Subcutaneous adipose tissue (tissue), 4 donors: ENCODE data around the gene MBLAC1. TPM values are rescaled to one million over a fixed set of nuclear protein-coding genes. Genes with fewer than 3 reads are reported as not detected.

Experiments
- total RNA-seq, 4 donors: library from RNA; depleted of rRNA; stranded (reverse); fragments of >200 nt; gene quantifications; one replicate each; pipeline ENCODE4 v1.1.0, GENCODE V29; 2016
- TF ChIP-seq, protein P1 (sequence below): fragments of 450-650 bp; IDR thresholded peaks from one replicate; pipeline ENCODE4 v1.5.1; 2016; ENCODE audit warnings: low read depth, mild to moderate bottlenecking, control low read depth, antibody characterized with exemption, moderate library complexity

MBLAC1 gene
- total RNA-seq, 4 donors from 2014 or later, result 0.66 to 2.7 (median 2.3) TPM

DNA sequence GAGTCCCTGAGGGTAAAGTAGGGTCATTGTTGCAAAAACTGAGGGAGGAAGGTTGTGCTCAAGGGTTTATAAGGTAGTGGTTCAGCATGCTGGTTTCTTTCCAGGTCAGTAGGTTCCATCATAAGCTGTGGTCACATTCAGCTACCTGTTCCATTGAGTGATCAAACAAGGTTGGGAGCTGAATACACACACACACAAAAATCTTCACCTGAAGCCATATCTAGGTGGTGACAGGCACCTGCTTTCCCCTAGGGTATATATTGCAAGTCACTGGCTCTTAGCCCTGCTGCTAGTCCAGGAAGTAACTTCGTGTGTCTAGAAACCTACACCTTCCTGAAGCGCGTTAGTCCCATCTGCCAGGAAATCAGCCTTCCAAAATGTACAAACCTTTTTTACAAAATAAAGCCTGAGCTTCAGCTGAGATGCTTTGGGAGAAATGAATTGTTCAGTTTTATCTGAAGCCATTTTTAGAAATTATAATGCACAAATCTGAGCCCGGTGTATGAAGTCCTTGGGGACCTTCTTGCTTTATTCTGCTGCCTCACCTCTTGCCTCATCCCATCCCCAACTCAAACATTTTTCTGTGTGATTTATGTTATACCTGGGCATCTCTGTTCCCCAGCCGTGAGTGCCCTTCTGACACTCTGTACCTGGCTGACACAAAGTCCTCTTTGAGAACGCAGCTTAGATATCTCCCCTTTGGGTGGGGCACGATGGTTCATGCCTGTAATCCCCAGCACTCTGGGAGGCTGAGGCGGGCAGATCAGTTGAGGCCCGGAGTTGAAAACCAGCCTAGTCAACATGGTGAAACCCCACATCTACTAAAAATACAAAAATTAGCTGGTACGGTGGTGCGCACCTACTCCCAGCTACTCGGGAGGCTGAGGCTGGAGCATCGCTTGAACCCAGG is 11.3 kb downstream of the MBLAC1 start:
- TF ChIP-seq, protein P1, sequence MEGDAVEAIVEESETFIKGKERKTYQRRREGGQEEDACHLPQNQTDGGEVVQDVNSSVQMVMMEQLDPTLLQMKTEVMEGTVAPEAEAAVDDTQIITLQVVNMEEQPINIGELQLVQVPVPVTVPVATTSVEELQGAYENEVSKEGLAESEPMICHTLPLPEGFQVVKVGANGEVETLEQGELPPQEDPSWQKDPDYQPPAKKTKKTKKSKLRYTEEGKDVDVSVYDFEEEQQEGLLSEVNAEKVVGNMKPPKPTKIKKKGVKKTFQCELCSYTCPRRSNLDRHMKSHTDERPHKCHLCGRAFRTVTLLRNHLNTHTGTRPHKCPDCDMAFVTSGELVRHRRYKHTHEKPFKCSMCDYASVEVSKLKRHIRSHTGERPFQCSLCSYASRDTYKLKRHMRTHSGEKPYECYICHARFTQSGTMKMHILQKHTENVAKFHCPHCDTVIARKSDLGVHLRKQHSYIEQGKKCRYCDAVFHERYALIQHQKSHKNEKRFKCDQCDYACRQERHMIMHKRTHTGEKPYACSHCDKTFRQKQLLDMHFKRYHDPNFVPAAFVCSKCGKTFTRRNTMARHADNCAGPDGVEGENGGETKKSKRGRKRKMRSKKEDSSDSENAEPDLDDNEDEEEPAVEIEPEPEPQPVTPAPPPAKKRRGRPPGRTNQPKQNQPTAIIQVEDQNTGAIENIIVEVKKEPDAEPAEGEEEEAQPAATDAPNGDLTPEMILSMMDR, result no peak

DNA sequence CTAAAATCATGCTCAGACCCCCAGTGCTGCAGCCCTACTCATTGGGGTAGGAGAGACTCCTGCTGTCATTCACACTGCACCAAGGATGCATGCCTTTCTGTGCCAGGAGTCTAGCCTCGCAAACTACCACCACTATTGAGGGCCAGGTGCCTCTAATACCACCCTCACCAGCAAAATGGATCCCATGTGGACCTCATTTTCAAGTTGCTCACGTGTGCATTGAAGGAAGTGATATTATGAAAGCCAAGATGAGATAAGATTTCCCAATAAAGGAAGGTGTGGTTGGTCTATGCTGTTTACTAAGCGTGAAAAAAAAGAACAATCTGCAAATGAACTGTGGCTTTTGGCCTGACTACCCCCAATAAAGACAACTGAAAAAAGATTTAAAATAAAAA is 14.8 kb downstream of the MBLAC1 start:
- TF ChIP-seq, protein P1, result no peak

DNA sequence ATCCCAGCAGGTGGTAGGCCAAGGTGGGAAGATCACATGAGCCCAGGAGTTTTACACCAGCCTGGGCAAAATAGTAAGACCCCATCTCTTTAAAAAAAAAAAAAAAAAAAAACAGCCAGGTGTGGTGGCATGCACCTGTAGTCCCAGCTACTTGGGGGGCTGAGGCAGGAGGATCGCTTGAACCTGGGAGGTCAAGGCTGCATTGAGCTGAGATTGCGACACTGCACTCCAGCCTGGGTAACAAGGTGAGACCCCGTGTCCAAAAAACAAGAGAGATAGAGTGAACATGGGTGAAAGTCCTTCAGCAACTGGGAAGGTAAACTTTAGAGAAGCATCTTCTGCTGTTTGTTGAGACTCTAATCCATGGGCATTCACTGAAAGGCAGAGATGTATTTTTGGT is 15.7 kb downstream of the MBLAC1 start:
- TF ChIP-seq, protein P1, result no peak

DNA sequence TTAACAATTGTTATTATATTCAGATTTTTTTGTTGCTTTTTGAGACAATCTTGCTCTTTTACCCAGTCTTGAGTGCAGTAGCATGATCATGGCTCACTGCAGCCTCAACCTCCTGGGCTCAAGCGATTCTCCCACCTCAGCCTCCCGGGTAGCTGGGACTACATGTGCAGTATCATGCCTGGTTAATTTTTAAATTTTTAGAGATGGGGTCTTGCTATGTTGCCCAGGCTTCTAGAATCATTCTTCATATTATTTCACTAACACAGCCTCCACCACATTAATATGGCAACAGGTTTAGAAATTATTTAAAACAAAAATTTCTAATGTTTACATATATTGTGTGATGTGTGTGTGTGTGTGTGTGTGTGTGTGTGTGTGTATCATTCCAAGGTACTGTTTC is 20.5 kb downstream of the MBLAC1 start:
- TF ChIP-seq, protein P1, result no peak

DNA sequence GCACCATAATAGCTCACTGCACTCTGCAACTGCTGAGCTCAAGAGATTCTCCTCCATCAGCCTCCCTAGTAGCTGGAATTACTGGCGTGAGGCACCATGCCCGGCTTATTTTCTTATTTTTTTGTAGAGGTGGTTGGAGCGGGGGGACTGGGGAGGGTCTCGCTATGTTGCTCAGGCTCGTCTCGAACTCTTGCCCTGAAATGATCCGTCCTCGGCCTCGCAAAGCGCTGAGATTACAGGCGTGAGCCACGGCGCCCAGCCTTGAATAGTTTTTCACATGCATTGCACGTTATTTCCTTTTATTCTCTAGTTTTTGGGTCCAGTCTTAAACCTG is 21.4 kb downstream of the MBLAC1 start:
- TF ChIP-seq, protein P1, result no peak

DNA sequence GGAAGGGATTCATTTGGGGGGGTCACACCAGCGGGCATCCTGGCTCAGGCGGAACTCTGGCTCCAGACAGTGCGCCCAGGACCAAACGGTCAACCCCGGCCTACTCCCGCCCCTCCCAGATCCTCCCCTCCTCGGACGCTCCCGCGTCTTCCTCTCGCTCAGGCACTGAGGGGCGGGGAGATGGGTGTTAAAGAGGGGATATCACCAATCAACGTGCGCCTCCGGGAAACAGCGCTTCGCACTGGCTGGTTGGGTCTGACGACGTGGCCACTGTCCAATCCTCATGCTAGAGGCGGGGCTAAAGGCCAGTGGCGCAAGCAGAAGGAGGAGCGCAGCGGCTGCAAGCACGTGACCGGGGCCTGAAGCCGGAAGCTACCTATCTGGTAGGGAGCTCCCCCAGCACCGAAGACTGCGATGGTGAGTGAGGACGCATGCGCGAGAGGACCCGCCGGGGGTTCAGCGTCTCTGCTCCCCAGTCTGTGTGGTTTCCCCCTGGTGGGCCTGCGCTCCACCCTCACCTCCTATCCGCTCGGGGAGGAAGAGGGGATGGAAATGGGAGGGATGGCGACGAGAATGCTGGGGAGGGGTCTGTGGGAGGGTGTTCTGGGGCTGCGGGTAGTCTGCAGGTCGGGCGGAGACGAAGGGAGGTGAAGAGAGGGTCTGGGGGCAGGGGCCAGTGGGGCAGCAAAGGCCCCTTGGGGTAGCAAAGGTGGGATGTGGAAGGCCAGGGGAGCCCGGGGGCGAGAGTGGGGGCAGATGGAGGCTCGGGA is 22.0 kb downstream of the MBLAC1 start, which contains the start of gene LAMTOR4:
Gene LAMTOR4 (plus strand): TSS at position 360 of the 770 bp plus-strand sequence. CDS start 55 bp downstream, at position 415.
- TF ChIP-seq, protein P1, result no peak

DNA sequence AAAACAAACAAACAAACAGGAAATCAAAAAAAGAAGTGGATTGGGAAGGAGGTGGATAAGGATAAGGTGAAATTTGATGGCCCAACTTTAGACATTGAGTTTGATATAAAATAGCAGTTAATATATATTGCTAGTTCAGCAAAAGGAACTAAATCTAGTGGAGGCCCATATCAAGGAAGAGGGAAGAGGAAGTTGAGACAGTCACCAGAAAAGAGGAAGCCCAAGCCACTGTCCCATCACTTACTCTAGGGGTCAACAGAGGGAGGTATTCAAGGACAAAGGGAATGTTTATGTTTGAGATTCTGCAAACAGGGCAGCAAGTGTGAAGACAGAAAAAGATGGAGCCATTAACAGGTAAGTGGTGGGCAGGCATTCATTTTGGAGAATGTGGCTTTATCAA is 25.6 kb downstream of the MBLAC1 start:
- TF ChIP-seq, protein P1, result no peak
